Large intestine (tissue), 3 donors: Measurements from ENCODE around the gene GPC5. TPM values are rescaled to one million over a fixed set of nuclear protein-coding genes. Genes with fewer than 3 reads are reported as not detected.

Experiments used
- DNase-seq, 2 donors: peaks; one replicate each; pipeline versions ENCODE4 v3.0.0 to v3.0.0-alpha.2; 2013
- H3K27ac ChIP-seq: one replicate; pipeline ENCODE4 v1.5.1; 2013; ENCODE audit warnings: low read length
- H3K27me3 ChIP-seq: 2 replicates; pipeline ENCODE4 v1.6.1; 2013; ENCODE audit warnings: low read length; ENCODE audit not compliant: control insufficient read depth, insufficient read depth
- H3K36me3 ChIP-seq: 2 replicates; pipeline ENCODE4 v1.6.1; 2013; ENCODE audit warnings: low read length; ENCODE audit not compliant: control insufficient read depth, insufficient read depth
- H3K4me1 ChIP-seq: one replicate; pipeline ENCODE4 v1.6.1; 2013; ENCODE audit warnings: low read length; ENCODE audit not compliant: control insufficient read depth, insufficient read depth
- H3K4me3 ChIP-seq: one replicate; pipeline ENCODE4 v1.5.1; 2013; ENCODE audit warnings: low read length
- H3K9me3 ChIP-seq: one replicate; pipeline ENCODE4 v1.6.1; 2013; ENCODE audit warnings: mild to moderate bottlenecking, low read depth, low read length, moderate library complexity; ENCODE audit not compliant: control insufficient read depth
- WGBS: methylation state at CpG from one replicate; pipeline ENCODE4 v1.1.5; 2013; ENCODE audit warnings: low lambda C conversion rate; ENCODE audit not compliant: insufficient coverage; 5-methylcytosine and 5-hydroxymethylcytosine counted together
- polyA plus RNA-seq: library from polyadenylated mRNA; unstranded; fragments of 120-200 nt; gene quantifications from one replicate; pipeline ENCODE4 v1.2.1, GENCODE V29; 2013

GPC5 gene
- polyA plus RNA-seq, 1 donor: 0.42 TPM

DNA sequence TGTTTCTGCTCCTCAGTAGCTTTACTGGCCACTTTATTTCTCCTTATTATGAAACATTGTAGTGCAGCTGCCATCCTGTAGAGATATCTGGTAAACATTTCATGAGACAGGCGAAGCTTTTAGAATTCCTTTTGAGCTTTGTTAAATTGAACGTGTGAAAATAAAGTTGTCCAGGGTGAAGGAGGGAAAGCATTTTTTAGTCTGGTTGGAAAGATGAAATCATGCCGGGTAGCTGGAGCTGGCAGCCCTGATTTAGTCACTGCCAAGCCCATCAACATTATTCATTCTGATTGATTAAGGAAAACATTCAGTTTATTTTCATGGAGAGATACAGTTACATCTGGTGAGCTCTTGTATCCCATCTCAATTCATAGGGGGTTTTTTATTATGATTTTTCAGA is 1502.0 kb downstream of the GPC5 start:
- DNase-seq: no peak
- H3K27ac ChIP-seq: no peak overlapping the region
- no peaks in the 10 kb centered on the region for H3K27me3 ChIP-seq
- WGBS: 71% methylated on average over 2 of the region's 3 CpGs
- H3K4me1 ChIP-seq: no peaks in the 10 kb centered on the region
- no peaks in the 10 kb centered on the region for H3K9me3 ChIP-seq
- no peaks in the 10 kb centered on the region for H3K36me3 ChIP-seq
- H3K4me3 ChIP-seq: no peak overlapping the region

DNA sequence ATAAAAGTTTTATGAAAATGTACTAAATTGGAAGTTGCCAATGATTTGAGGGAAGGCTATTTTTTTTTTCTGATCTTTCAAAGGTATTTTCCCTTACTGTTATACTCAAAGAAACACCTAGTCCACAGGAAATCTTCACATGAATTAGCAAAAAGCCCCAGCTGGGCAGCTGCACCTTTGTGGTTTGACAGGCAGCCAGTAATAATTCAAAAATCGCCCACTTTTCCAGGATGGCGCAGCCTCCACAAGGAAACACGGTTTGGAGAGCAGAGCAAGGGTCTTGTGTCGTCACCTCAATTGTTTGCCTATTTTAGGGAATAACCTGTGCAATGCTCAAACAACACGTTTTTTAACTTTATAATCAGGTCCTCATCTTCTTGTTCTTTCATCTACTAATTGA is 1503.3 kb downstream of the GPC5 start:
- Histone ChIP-seq H3K9me3 (no peaks in the 10 kb centered on the region), H3K4me1 (no peaks in the 10 kb centered on the region), H3K27me3 (no peaks in the 10 kb centered on the region), H3K36me3 (no peaks in the 10 kb centered on the region), H3K27ac (no peak overlapping the region), H3K4me3 (no peak overlapping the region)
- WGBS: 57% methylated on average over 1 of the region's 5 CpGs
- DNase-seq: no peak

DNA sequence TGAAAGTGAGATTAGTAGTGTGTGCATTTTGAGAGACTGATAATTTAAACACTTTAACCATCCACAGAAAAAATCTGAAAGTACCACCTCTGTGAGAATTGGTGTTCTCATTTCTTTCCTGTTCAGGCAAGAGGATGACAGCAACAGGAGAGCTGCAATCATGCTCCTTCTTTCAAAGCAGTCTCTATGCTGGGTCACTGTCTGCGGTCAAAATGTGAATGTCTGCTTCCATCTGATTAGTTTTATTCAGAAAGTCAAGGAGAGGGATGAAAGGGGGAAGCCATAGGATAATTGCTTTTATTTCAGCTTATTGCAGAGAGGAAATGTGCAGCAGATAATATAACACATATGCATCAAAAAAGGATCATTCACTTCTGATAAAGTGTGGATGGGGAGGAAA is 1514.2 kb downstream of the GPC5 start:
- Histone ChIP-seq H3K27ac (no peak overlapping the region), H3K4me1 (no peaks in the 10 kb centered on the region), H3K4me3 (no peak overlapping the region), H3K36me3 (no peaks in the 10 kb centered on the region), H3K9me3 (no peaks in the 10 kb centered on the region), H3K27me3 (no peaks in the 10 kb centered on the region)
- WGBS: 80% methylated on average over 1 of the region's 1 CpG
- DNase-seq: no peak

DNA sequence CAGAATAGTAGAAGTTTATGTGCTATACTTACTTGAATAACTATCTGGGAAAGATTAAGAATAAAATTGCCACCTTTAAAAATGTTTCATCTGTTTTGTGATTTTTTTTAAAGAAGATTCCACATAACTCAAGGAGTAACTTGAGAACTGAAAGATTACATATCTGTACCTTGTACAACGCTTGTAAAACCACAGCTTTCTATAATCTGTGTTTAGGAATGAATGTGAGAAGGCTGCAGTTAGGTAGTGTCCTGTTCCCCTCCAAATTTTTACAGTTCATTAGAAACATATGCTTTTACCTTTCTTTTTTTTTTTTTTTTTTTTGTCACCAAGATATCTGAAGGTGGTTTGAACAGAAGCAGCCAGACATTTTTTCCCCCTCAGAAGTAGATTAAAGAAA is 1515.4 kb downstream of the GPC5 start:
- no peak overlapping the region for H3K4me3 ChIP-seq
- H3K9me3 ChIP-seq: no peaks in the 10 kb centered on the region
- H3K4me1 ChIP-seq: no peaks in the 10 kb centered on the region
- WGBS: no CpG with 5 or more reads among the region's 1 CpG
- no peak for DNase-seq
- no peak overlapping the region for H3K27ac ChIP-seq
- no peaks in the 10 kb centered on the region for H3K36me3 ChIP-seq
- no peaks in the 10 kb centered on the region for H3K27me3 ChIP-seq

Other genes with a start within 250 kb of the GPC5 start
- gene MIR17HG, start 50.9 kb upstream of the GPC5 start, polyA plus RNA-seq: 8.9 TPM